Dermis lymphatic vessel endothelial cell (primary cell): ENCODE measurements around the gene TRAK1. TPM values are rescaled to one million over a fixed set of nuclear protein-coding genes. Genes with fewer than 3 reads are reported as not detected.

Experiments
- total RNA-seq: library from RNA; depleted of rRNA; stranded (reverse); fragments of >200 nt; gene quantifications from 2 replicates; pipeline ENCODE4 v1.2.1, GENCODE V29; 2014

The TRAK1 gene, protein sequence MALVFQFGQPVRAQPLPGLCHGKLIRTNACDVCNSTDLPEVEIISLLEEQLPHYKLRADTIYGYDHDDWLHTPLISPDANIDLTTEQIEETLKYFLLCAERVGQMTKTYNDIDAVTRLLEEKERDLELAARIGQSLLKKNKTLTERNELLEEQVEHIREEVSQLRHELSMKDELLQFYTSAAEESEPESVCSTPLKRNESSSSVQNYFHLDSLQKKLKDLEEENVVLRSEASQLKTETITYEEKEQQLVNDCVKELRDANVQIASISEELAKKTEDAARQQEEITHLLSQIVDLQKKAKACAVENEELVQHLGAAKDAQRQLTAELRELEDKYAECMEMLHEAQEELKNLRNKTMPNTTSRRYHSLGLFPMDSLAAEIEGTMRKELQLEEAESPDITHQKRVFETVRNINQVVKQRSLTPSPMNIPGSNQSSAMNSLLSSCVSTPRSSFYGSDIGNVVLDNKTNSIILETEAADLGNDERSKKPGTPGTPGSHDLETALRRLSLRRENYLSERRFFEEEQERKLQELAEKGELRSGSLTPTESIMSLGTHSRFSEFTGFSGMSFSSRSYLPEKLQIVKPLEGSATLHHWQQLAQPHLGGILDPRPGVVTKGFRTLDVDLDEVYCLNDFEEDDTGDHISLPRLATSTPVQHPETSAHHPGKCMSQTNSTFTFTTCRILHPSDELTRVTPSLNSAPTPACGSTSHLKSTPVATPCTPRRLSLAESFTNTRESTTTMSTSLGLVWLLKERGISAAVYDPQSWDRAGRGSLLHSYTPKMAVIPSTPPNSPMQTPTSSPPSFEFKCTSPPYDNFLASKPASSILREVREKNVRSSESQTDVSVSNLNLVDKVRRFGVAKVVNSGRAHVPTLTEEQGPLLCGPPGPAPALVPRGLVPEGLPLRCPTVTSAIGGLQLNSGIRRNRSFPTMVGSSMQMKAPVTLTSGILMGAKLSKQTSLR
- total RNA-seq: 31.6 and 32.3 TPM in 2 replicates

DNA sequence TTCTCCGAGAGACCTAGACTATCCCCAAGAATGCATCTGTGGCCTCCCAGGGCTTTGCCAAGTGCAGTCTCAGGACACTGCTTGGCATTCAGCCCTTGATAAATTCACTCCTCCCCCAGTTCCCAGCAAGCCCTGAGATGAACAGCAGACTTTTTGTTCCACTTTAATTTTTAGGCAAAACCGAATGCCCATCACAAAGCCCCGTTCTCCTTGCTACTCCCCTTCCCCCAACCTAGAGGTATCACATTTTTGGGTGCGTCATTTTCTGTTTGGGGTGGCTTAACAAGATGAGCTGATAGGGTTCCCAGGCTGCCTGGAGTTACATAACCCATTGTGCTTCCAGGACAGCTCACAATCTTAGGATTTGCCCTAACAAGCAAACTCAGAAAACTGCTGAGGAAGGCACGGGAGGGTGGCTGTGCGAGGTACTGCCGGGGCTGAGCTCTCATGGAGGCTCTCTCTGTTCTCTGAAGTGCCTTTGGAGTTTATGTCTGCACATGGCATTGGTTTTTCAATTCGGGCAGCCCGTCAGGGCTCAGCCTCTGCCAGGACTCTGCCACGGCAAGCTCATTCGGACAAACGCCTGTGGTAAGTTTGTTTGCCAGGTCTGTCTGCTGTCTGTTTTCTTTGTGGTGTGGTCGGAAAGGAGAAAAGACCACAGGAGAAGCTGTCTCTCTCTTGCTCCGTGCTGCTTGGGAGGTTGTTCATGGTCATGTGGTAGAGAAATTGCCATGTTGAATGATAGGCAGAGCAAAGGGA, at the start of gene TRAK1:
Gene TRAK1, plus strand, starts transcription at position 385 of the 759 bp plus-strand sequence. Its CDS starts 113 bp downstream, at position 498.

DNA sequence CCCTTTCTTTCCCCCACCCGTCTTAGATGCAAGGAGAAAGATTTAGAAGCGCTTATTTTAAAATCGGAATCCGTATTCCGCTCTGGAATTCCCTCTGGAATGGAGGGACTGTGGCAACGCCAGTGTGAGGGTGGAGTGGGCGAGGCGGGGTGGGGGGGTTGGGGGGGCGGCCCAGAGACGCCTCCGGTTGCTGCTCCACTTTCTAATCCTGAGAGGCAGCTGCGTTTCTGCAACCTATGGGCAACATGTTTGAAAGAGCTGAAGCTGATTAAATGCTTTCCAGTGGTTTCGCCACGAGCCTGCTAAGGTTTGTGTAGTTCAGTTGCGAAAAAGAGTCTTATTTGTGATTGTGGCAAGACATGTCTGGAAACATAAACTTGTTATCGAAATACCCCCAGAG, 174.9 kb downstream of the TRAK1 start, which contains the start of gene CCK:
Gene CCK, minus strand, starts transcription at position 101 of the 400 bp plus-strand sequence. CDS start 2,555 bp downstream, outside the sequence.

Other genes with a start within 250 kb of the TRAK1 start
- gene ULK4, start 129.3 kb upstream of the TRAK1 start, total RNA-seq: 9.1 and 14.2 TPM in 2 replicates
- gene CCK, start 174.8 kb downstream of the TRAK1 start, total RNA-seq: not detected in 2 replicates